Esophagus squamous epithelium (tissue), 5 donors: ENCODE results near the gene SLC10A6. TPM values are rescaled to one million over a fixed set of nuclear protein-coding genes. Genes with fewer than 3 reads are reported as not detected.

Experiments
- DNase-seq: peaks from one replicate; lab custom pipeline; 2025; lab: John Stamatoyannopoulos, UW
- H3K27ac ChIP-seq, 4 donors: fragments of 200-600 bp; sonication (generic); one replicate each; pipeline ENCODE4 v1.5.1; 2016 to 2019; ENCODE audit warnings: mild to moderate bottlenecking in 1 of 4
- H3K27me3 ChIP-seq, 4 donors: fragments of 200-600 bp; sonication (generic); 1 replicate in 3 of 4; 2 replicates in 1 of 4; pipeline versions ENCODE4 v1.5.1 to v1.6.0; 2017 to 2021; ENCODE audit warnings: antibody characterized with exemption in 1 of 4
- H3K36me3 ChIP-seq, 3 donors: fragments of 200-600 bp; sonication (generic); one replicate each; pipeline ENCODE4 v1.5.1; 2016 to 2019
- H3K4me1 ChIP-seq, 3 donors: fragments of 200-600 bp; sonication (generic); one replicate each; pipeline ENCODE4 v1.5.1; 2017 to 2019
- H3K4me3 ChIP-seq, 4 donors: fragments of 200-600 bp; sonication (generic); 1 replicate in 3 of 4; 2 replicates in 1 of 4; pipeline ENCODE4 v1.5.1; 2016 to 2019; ENCODE audit warnings: mild to moderate bottlenecking in 2 of 4, moderate library complexity in 1 of 4
- H3K9me3 ChIP-seq, 3 donors: fragments of 200-600 bp; sonication (generic); one replicate each; pipeline ENCODE4 v1.5.1; 2016 to 2019
- CTCF ChIP-seq, 6 experiments: fragments of 450-650 bp in 4 of 6; fragments of 200-600 bp in 2 of 6; sonication (generic) in 2 of 6; IDR thresholded peaks; one replicate each; pipeline ENCODE4 v1.5.1; 2016 to 2019; ENCODE audit warnings: antibody characterized with exemption in 6 of 6, mild to moderate bottlenecking in 4 of 6, moderate library complexity in 4 of 6
- POLR2A ChIP-seq, 4 donors: fragments of 450-650 bp; IDR thresholded peaks; one replicate each; pipeline ENCODE4 v1.6.1; 2017; ENCODE audit warnings: antibody characterized with exemption in 4 of 4, mild to moderate bottlenecking in 4 of 4, moderate library complexity in 3 of 4
- WGBS, 2 donors: methylation state at CpG; one replicate each; pipeline ENCODE4 v1.1.5; 2018; 5-methylcytosine and 5-hydroxymethylcytosine counted together
- intact Hi-C: fragments of 100-400 bp; cut with DNase I; formaldehyde crosslinking; loops from one replicate; pipeline ENCODE4 v1.15.0; 2022
- total RNA-seq, 4 donors: library from RNA; depleted of rRNA; stranded (reverse); fragments of >200 nt; gene quantifications; one replicate each; pipeline ENCODE4 v1.1.0, GENCODE V29; 2016
- donor health status: DM: yes; HTN: yes; CAD: no.

Gene SLC10A6
- total RNA-seq, 4 donors from 2014 or later: 14.7 to 55.4 (median 20.1) TPM

GRCh38 chr4:86848136-86848535 is 1.0 kb downstream of the SLC10A6 start:
- Histone ChIP-seq H3K4me1 (peaks cover 0 to 75% (median 18%) of the 10 kb centered on the region in 3 donors), H3K36me3 (no peaks in the 10 kb centered on the region), H3K27me3 (no peaks in the 10 kb centered on the region), H3K27ac (peak overlapping the region; percentile 84 to 89 (median 88)), H3K9me3 (no peaks in the 10 kb centered on the region), H3K4me3 (peak overlapping the region; percentile 40 to 60 (median 45))
- 55 to 61% methylated on average over 6 to 7 of the region's 7 CpGs for WGBS, 2 donors
- intact Hi-C loops: no loop called here
- no peak for DNase-seq
- TF ChIP-seq CTCF (IDR thresholded peaks at IDR 0.05) (no peak), POLR2A (IDR thresholded peaks at IDR 0.05) (no peak)

DNA sequence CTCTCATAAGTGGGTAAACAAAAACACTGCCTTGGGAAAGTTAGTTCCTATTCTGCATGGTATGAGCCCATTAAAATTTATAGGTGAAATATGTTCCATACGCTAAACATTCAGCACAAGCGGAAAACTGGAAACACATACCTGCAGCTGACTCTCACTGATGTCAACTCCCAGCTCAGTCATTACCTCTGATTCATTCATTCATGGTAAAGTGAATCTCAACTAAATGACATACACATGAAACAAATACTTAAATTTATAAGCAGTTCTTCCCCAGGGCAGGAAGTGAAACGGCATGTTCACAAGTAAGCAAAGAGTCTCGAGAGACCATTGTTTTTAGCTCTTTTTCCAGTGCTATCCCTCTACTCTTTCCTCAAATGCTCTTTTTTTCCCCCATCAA is 1.6 kb downstream of the SLC10A6 start:
- TF ChIP-seq CTCF (IDR thresholded peaks at IDR 0.05): no peak
- TF ChIP-seq POLR2A (IDR thresholded peaks at IDR 0.05): no peak
- H3K4me3 ChIP-seq: peak overlapping the region; percentile 40 to 60 (median 45)
- WGBS, 2 donors: 33 to 53% methylated on average over 4 of the region's 4 CpGs
- no peaks in the 10 kb centered on the region for H3K36me3 ChIP-seq
- intact Hi-C loops: no loop called here
- H3K27me3 ChIP-seq: no peaks in the 10 kb centered on the region
- H3K27ac ChIP-seq: peak overlapping the region; percentile 84 to 89 (median 88)
- no peak for DNase-seq
- no peaks in the 10 kb centered on the region for H3K9me3 ChIP-seq
- peaks cover 0 to 81% (median 18%) of the 10 kb centered on the region in 3 donors for H3K4me1 ChIP-seq

DNA sequence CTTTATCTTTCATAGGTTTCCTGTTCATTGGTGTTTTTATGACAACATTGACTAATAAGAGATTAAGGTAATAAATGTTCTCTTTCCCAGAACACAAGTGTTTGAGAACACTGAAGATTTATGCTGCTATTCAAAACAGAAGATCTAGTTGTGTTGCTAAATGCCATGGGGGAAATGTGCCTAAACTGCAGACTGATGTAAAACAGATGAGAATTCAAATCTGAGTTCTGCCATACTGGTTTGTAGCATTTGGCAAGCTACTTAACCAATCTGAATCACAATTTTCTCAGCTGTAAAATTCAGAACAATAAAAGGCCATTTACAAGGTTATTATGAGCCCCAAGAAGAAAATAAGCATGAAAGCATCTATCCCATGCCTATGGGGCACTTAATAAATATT is 2.3 kb downstream of the SLC10A6 start:
- peaks cover 2 to 86% (median 23%) of the 10 kb centered on the region in 3 donors for H3K4me1 ChIP-seq
- peak overlapping the region; percentile 84 to 89 (median 88) for H3K27ac ChIP-seq
- TF ChIP-seq CTCF (IDR thresholded peaks at IDR 0.05): no peak
- no peak for TF ChIP-seq POLR2A (IDR thresholded peaks at IDR 0.05)
- intact Hi-C loops: no loop called here
- no peaks in the 10 kb centered on the region for H3K27me3 ChIP-seq
- DNase-seq: no peak
- H3K36me3 ChIP-seq: no peaks in the 10 kb centered on the region
- no peaks in the 10 kb centered on the region for H3K9me3 ChIP-seq
- peak overlapping the region; percentile 40 to 60 (median 45) for H3K4me3 ChIP-seq

GRCh38 chr4:86845593-86845992 is 3.6 kb downstream of the SLC10A6 start:
- intact Hi-C loops: no loop called here
- Histone ChIP-seq H3K36me3 (no peaks in the 10 kb centered on the region), H3K4me1 (peaks cover 6 to 95% (median 23%) of the 10 kb centered on the region in 3 donors), H3K9me3 (no peaks in the 10 kb centered on the region), H3K27me3 (no peaks in the 10 kb centered on the region), H3K27ac (peak overlapping the region; percentile 73 to 89 (median 88)), H3K4me3 (peak overlapping the region in 3 of 4 donors; percentile 4 to 60 (median 41))
- no peak for DNase-seq
- 15 to 49% methylated on average over 5 of the region's 5 CpGs for WGBS, 2 donors
- no peak for TF ChIP-seq CTCF (IDR thresholded peaks at IDR 0.05)
- peak in 1 of 4 donors; percentile 17 for TF ChIP-seq POLR2A (IDR thresholded peaks at IDR 0.05)

DNA sequence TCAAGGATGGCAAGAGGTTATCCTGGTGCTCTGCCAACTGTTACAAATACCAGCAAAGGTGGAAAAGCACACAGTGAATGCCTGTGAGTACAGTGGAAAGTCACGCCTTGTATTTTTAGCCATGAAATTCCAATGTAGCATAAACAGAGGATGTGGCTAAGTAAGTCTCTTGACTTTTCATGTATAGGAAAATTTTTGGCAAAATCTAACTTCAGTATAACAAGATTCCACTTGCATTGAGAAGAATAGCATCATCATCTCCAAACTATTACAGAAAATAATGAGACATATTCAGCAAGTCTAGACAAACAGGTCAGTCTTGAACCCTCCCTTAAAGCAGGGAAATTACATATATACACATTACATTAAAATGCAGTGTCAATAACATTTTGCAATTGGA is 7.9 kb downstream of the SLC10A6 start:
- Histone ChIP-seq H3K27me3 (no peaks in the 10 kb centered on the region), H3K36me3 (no peaks in the 10 kb centered on the region), H3K27ac (peak overlapping the region; percentile 77 to 89 (median 80)), H3K9me3 (no peaks in the 10 kb centered on the region), H3K4me3 (no peak overlapping the region), H3K4me1 (peaks cover 6 to 73% (median 29%) of the 10 kb centered on the region in 3 donors)
- DNase-seq: no peak
- TF ChIP-seq POLR2A (IDR thresholded peaks at IDR 0.05) (no peak), CTCF (IDR thresholded peaks at IDR 0.05) (no peak)
- intact Hi-C loops: no loop called here
- 29 to 33% methylated on average over 1 of the region's 1 CpG for WGBS, 2 donors
